ENCODE measurements around the gene TOM1L2. TPM values are rescaled to one million over a fixed set of nuclear protein-coding genes. Genes with fewer than 3 reads are reported as not detected.

Gene TOM1L2
- total RNA-seq, 1 donor from 2014 or later = 43.7 TPM

GRCh38 chr17:17924857-17925250 lies 47.3 kb downstream of the TOM1L2 start:
- peak; percentile 8 for DNase-seq (ENCODE audit: low spot score)

GRCh38 chr17:17924131-17924856 lies 47.9 kb downstream of the TOM1L2 start:
- peak; percentile 3 for DNase-seq (ENCODE audit: low spot score)

- peak; percentile 75 for DNase-seq (ENCODE audit: low spot score)
These were observed 50.1 kb downstream of the TOM1L2 start for GRCh38 chr17:17922070-17922614.

GRCh38 chr17:17921192-17922069 lies 50.8 kb downstream of the TOM1L2 start:
- DNase-seq (ENCODE audit: low spot score) = peak; percentile 37

- peak; percentile 79 for DNase-seq (ENCODE audit: low spot score)
These were observed 52.8 kb downstream of the TOM1L2 start for GRCh38 chr17:17919169-17920107.

GRCh38 chr17:17917394-17917793 lies 54.8 kb downstream of the TOM1L2 start:
- DNase-seq (ENCODE audit: low spot score) = peak; percentile 5

GRCh38 chr17:17915183-17915582 lies 57.0 kb downstream of the TOM1L2 start:
- no peak for DNase-seq (ENCODE audit: low spot score)

- DNase-seq (ENCODE audit: low spot score) = peak; percentile 89
These were observed 58.4 kb downstream of the TOM1L2 start for GRCh38 chr17:17913695-17914332.

GRCh38 chr17:17912336-17912735 lies 59.9 kb downstream of the TOM1L2 start:
- DNase-seq (ENCODE audit: low spot score) = peak; percentile 18

- DNase-seq (ENCODE audit: low spot score) = peak; percentile 60
These were observed 61.1 kb downstream of the TOM1L2 start for GRCh38 chr17:17911001-17911613.

GRCh38 chr17:17910060-17910459 lies 62.1 kb downstream of the TOM1L2 start:
- DNase-seq (ENCODE audit: low spot score) = peak; percentile 67

GRCh38 chr17:17909078-17909477 lies 63.1 kb downstream of the TOM1L2 start:
- DNase-seq (ENCODE audit: low spot score) = no peak

- DNase-seq (ENCODE audit: low spot score) = no peak
These were observed 64.7 kb downstream of the TOM1L2 start for GRCh38 chr17:17907469-17907868.

GRCh38 chr17:17906418-17907215 lies 65.6 kb downstream of the TOM1L2 start:
- DNase-seq (ENCODE audit: low spot score) = no peak

GRCh38 chr17:17905036-17905320 lies 67.2 kb downstream of the TOM1L2 start:
- no peak for DNase-seq (ENCODE audit: low spot score)

- no peak for DNase-seq (ENCODE audit: low spot score)
These were observed 67.8 kb downstream of the TOM1L2 start for GRCh38 chr17:17904166-17905035.

- no peak for DNase-seq (ENCODE audit: low spot score)
These were observed 69.3 kb downstream of the TOM1L2 start for GRCh38 chr17:17902877-17903276.

GRCh38 chr17:17902376-17902775 lies 69.8 kb downstream of the TOM1L2 start:
- DNase-seq (ENCODE audit: low spot score) = no peak

All from mesenteric fat pad (tissue), 1 donor.